GM12878 (cell line): ENCODE results near the gene OR4D1. TPM values are rescaled to one million over a fixed set of nuclear protein-coding genes. Genes with fewer than 3 reads are reported as not detected.
"Not testable (repeated sequence)": the region's sequence is repeated elsewhere in the genome, so short reads cannot be mapped to it uniquely, and the experiment has no call there.

Experiments
- ATAC-seq: fragments of 200-7000 bp; cut with Tn5 transposase; 3 replicates; pipeline ENCODE4 v1.9.1; 2020; ENCODE audit warnings: mild to moderate bottlenecking, moderate library complexity
- BruUV-seq: library from RNA; stranded (reverse); fragments of 400-500 nt; replicated peaks from 2 replicates; lab custom pipeline; 2021; lab: Mats Ljungman, UMichigan
- CTCF ChIA-PET: fragments of 300-600 bp; sonication (Branson Sonifier 250); formaldehyde crosslinking; extraction: SDS; loops from one replicate; lab custom pipeline; 2021; ENCODE audit warnings: inconsistent platforms; lab: Yijun Ruan, JAX
- POLR2A ChIA-PET: fragments of 350-600 bp; formaldehyde crosslinking; extraction: SDS; loops from one replicate; lab custom pipeline; 2021; ENCODE audit warnings: inconsistent platforms; lab: Charles Lee
- RAD21 ChIA-PET: fragments of 300-600 bp; sonication (Branson Sonifier 250); formaldehyde crosslinking; loops from one replicate; lab custom pipeline; 2023; ENCODE audit warnings: antibody characterized with exemption; ENCODE audit not compliant: unreplicated experiment; lab: Charles Lee
- SMC1A ChIA-PET: fragments of 300-600 bp; sonication (Branson Sonifier 250); formaldehyde crosslinking; loops from one replicate; lab custom pipeline; 2023; ENCODE audit not compliant: unreplicated experiment, uncharacterized antibody; lab: Charles Lee
- DNase-seq: peaks from one replicate; pipeline ENCODE4 v3.0.0-alpha.2; 2011; ENCODE audit warnings: low read depth, low spot score
- FAIRE-seq: peaks from 3 replicates; lab custom pipeline; 2011; peaks lifted over from hg19 to GRCh38; lab: Jason Lieb, UNC
- H2AFZ ChIP-seq: 2 replicates; pipeline ENCODE4 v1.6.0; 2011; ENCODE audit warnings: low read depth, low read length, control low read depth; ENCODE audit not compliant: control insufficient read depth
- H3K27ac ChIP-seq: 2 replicates; pipeline ENCODE4 v1.5.1; 2011; ENCODE audit warnings: control low read depth; ENCODE audit not compliant: control insufficient read depth, insufficient read depth
- H3K27me3 ChIP-seq, 2 experiments: replicated peaks in 1 of 2; 2 replicates each; pipeline versions ENCODE4 v1.6.0 to v1.6.1; 2011; ENCODE audit warnings: low read length in 1 of 2; ENCODE audit not compliant: control insufficient read depth in 2 of 2, insufficient read depth in 2 of 2
- H3K36me3 ChIP-seq, 2 experiments: 2 replicates each; pipeline ENCODE4 v1.5.1; 2011; ENCODE audit warnings: low read length in 1 of 2; ENCODE audit not compliant: control insufficient read depth in 2 of 2, insufficient read depth in 2 of 2
- H3K4me1 ChIP-seq: 2 replicates; pipeline ENCODE4 v1.6.1; 2011; ENCODE audit warnings: mild to moderate bottlenecking, low read length, moderate library complexity, mixed read lengths; ENCODE audit not compliant: control insufficient read depth, insufficient read depth
- H3K4me2 ChIP-seq: 2 replicates; pipeline ENCODE4 v1.6.0; 2011; ENCODE audit warnings: control low read depth; ENCODE audit not compliant: control insufficient read depth, insufficient read depth
- H3K4me3 ChIP-seq: fragments of 200-600 bp; sonication (generic); 2 replicates; pipeline ENCODE4 v1.5.1; 2016
- H3K79me2 ChIP-seq: 2 replicates; pipeline ENCODE4 v1.6.0; 2011; ENCODE audit warnings: low read length; ENCODE audit not compliant: control insufficient read depth, insufficient read depth
- H3K9ac ChIP-seq: 2 replicates; pipeline ENCODE4 v1.8.0; 2011; ENCODE audit warnings: low read length, control low read depth, mixed read lengths; ENCODE audit not compliant: control insufficient read depth, insufficient read depth
- H3K9me3 ChIP-seq: replicated peaks from 3 replicates; pipeline ENCODE4 v1.5.1; 2011; ENCODE audit warnings: mild to moderate bottlenecking, low read length; ENCODE audit not compliant: control insufficient read depth, insufficient read depth
- H4K20me1 ChIP-seq: 2 replicates; pipeline ENCODE4 v1.6.0; 2011; ENCODE audit not compliant: control insufficient read depth, insufficient read depth
- BHLHE40 ChIP-seq, 2 experiments: fragments of 450-650 bp in 1 of 2; IDR thresholded peaks; 2 replicates each; pipeline ENCODE4 v1.6.1; 2011 to 2017; ENCODE audit warnings: low read depth in 2 of 2, borderline replicate concordance in 1 of 2, improper control_type of control experiment in 1 of 2, low read length in 1 of 2, mild to moderate bottlenecking in 1 of 2
- EZH2 ChIP-seq: IDR thresholded peaks from 2 replicates; pipeline ENCODE4 v1.6.1; 2012; ENCODE audit warnings: low read depth, mild to moderate bottlenecking, control low read depth, inconsistent platforms, low read length, borderline replicate concordance; ENCODE audit not compliant: control insufficient read depth
- FOXM1 ChIP-seq: IDR thresholded peaks from 2 replicates; pipeline ENCODE4 v1.6.1; 2012; ENCODE audit warnings: low read depth, mild to moderate bottlenecking, inconsistent platforms, low read length, moderate library complexity
- HCFC1 ChIP-seq: fragments of 150-350 bp; IDR thresholded peaks from 2 replicates; pipeline ENCODE4 v1.6.1; 2014; ENCODE audit warnings: low read length
- IKZF2 ChIP-seq, 2 experiments: fragments of 450-650 bp; IDR thresholded peaks; 2 replicates each; pipeline ENCODE4 v1.6.1; 2017; ENCODE audit warnings: mild to moderate bottlenecking in 2 of 2, moderate library complexity in 2 of 2
- KLF5 ChIP-seq: fragments of 450-650 bp; IDR thresholded peaks from 2 replicates; pipeline ENCODE4 v1.6.1; 2014; ENCODE audit warnings: mild to moderate bottlenecking; ENCODE audit not compliant: partially characterized antibody
- RFX5 ChIP-seq: IDR thresholded peaks from 2 replicates; pipeline ENCODE4 v1.6.1; 2011; ENCODE audit warnings: low read depth, low read length, improper control_type of control experiment
- ZBED1 ChIP-seq: IDR thresholded peaks from 2 replicates; pipeline ENCODE4 v1.6.1; 2016; ENCODE audit warnings: borderline replicate concordance
- ZNF622 ChIP-seq: fragments of 450-650 bp; IDR thresholded peaks from 2 replicates; pipeline ENCODE4 v1.6.1; 2017; ENCODE audit warnings: mild to moderate bottlenecking, inconsistent platforms
- ZZZ3 ChIP-seq: IDR thresholded peaks from 2 replicates; pipeline ENCODE4 v1.6.1; 2011; ENCODE audit warnings: low read depth; ENCODE audit not compliant: control insufficient read depth, insufficient read length
- WGBS: methylation state at CpG from one replicate; pipeline ENCODE4 v1.1.6; 2016; ENCODE audit warnings: low lambda C conversion rate; ENCODE audit not compliant: insufficient replicate concordance, insufficient coverage; ENCODE audit errors: missing lambda C conversion rate; 5-methylcytosine and 5-hydroxymethylcytosine counted together
- in situ Hi-C: fragments of 300-500 bp; cut with MboI; formaldehyde crosslinking; loops from 9 replicates; pipeline ENCODE4 v1.14.3; 2018; ENCODE audit warnings: mixed read lengths
- intact Hi-C: fragments of 100-400 bp; cut with micrococcal nuclease; formaldehyde crosslinking; loops from one replicate; pipeline ENCODE4 v1.14.2; 2022; ENCODE audit not compliant: unreplicated experiment
- polyA plus RNA-seq, 11 experiments: library from polyadenylated mRNA; depleted of rRNA in 4 of 11; unstranded in 6 of 11; stranded (reverse) in 5 of 11; fragments of >200 nt; fragmentation: Nextera tagmentation in 4 of 11; fragmentation: Illumina TruSeq in 1 of 11; extraction: Ambion mirVana in 4 of 11; extraction: Trizol in 1 of 11; gene quantifications; 1 replicate in 1 of 11; 2 replicates in 10 of 11; pipeline versions ENCODE4 v1.2.1 to v1.2.3, GENCODE V29; 2011 to 2016; ENCODE audit warnings: inconsistent platforms in 2 of 11, missing spikeins in 2 of 11, low read depth in 1 of 11
- total RNA-seq, 4 experiments: library from RNA; depleted of rRNA in 3 of 4; stranded (reverse); fragments of >200 nt in 3 of 4; fragmentation: Illumina TruSeq in 1 of 4; extraction: Trizol in 1 of 4; gene quantifications; 2 replicates each; pipeline versions ENCODE4 v1.2.1 to v1.2.3, GENCODE V29; 2013 to 2021
- TF ChIP-seq, protein P1 (sequence below): fragments of 450-650 bp; IDR thresholded peaks from 2 replicates; pipeline ENCODE4 v1.6.1; 2016; ENCODE audit warnings: mild to moderate bottlenecking, moderate library complexity, borderline replicate concordance

Gene OR4D1
- total and polyA plus RNA-seq, 10 of the 15 experiments (the other 5 are each of a cell fraction or from before 2014, with no cell fraction given): not detected

DNA sequence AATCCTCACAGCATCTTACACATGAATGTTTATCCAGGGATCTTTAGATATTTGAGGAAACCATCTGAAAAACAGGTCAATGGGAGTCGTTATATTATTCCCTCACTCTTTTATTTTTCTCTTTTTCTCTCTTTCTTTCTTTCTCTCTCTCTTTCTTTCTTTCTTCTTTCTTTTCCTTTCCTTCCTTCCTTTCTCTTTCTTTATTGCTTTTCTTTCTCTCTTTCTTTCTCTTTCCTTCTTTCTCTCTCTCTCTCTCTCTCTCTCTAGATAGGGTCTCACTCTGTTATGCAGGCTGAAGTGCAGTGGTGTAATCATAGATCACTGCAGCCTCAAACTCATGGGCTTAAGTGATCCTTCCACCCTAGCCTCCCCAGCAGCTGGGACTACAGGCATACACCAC is 20.3 kb upstream of the OR4D1 start:
- CTCF ChIA-PET: no interaction called here
- H3K4me1 ChIP-seq: no peaks in the 10 kb centered on the region
- FAIRE-seq: no peak
- TF ChIP-seq ZZZ3 (no peak), RFX5 (no peak), FOXM1 (no peak), ZNF622 (no peak), KLF5 (no peak), ZBED1 (no peak), EZH2 (no peak), IKZF2 (IDR thresholded peaks at IDR 0.05) (no peak), BHLHE40 (IDR thresholded peaks at IDR 0.05; ENCODE audit: borderline replicate concordance in 1 of 2, low read depth in 2 of 2, low read length in 1 of 2) (no peak), HCFC1 (no peak)
- TF ChIP-seq, protein P1, sequence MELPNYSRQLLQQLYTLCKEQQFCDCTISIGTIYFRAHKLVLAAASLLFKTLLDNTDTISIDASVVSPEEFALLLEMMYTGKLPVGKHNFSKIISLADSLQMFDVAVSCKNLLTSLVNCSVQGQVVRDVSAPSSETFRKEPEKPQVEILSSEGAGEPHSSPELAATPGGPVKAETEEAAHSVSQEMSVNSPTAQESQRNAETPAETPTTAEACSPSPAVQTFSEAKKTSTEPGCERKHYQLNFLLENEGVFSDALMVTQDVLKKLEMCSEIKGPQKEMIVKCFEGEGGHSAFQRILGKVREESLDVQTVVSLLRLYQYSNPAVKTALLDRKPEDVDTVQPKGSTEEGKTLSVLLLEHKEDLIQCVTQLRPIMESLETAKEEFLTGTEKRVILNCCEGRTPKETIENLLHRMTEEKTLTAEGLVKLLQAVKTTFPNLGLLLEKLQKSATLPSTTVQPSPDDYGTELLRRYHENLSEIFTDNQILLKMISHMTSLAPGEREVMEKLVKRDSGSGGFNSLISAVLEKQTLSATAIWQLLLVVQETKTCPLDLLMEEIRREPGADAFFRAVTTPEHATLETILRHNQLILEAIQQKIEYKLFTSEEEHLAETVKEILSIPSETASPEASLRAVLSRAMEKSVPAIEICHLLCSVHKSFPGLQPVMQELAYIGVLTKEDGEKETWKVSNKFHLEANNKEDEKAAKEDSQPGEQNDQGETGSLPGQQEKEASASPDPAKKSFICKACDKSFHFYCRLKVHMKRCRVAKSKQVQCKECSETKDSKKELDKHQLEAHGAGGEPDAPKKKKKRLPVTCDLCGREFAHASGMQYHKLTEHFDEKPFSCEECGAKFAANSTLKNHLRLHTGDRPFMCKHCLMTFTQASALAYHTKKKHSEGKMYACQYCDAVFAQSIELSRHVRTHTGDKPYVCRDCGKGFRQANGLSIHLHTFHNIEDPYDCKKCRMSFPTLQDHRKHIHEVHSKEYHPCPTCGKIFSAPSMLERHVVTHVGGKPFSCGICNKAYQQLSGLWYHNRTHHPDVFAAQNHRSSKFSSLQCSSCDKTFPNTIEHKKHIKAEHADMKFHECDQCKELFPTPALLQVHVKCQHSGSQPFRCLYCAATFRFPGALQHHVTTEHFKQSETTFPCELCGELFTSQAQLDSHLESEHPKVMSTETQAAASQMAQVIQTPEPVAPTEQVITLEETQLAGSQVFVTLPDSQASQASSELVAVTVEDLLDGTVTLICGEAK: no peak
- TF ChIP-seq, all 136 proteins: peak for 0
- no peaks in the 10 kb centered on the region for H3K36me3 ChIP-seq
- ChIA-PET POLR2A (no interaction called here), RAD21 (no interaction called here), SMC1A (no interaction called here)
- H3K79me2 ChIP-seq: no peaks in the 10 kb centered on the region
- in situ Hi-C loops: no loop called here
- no peaks in the 10 kb centered on the region for H4K20me1 ChIP-seq
- H3K9me3 ChIP-seq: no peaks in the 10 kb centered on the region
- H3K27me3 ChIP-seq: no peaks in the 10 kb centered on the region
- WGBS: 0% methylated on average over 1 of the region's 1 CpG
- DNase-seq (no peak), ATAC-seq (no peak)
- H3K27ac ChIP-seq: no peak overlapping the region
- H3K9ac ChIP-seq: no peak overlapping the region
- intact Hi-C loops: no loop called here
- no TSS peak for BruUV-seq
- H3K4me2 ChIP-seq: no peak overlapping the region
- H2AFZ ChIP-seq: no peak overlapping the region
- no peak overlapping the region for H3K4me3 ChIP-seq

DNA sequence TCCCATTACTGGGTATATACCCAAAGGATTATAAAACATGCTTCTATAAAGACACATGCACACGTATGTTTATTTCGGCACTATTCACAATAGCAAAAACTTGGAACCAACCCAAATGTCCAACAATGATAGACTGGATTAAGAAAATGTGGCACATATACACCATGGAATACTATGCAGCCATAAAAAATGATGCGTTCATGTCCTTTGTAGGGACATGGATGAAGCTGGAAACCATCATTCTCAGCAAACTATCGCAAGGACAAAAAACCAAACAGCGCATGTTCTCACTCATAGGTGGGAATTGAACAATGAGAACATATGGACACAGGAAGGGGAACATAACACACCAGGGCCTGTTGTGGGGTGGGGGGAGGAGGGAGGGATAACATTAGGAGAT is 15.5 kb upstream of the OR4D1 start:
- intact Hi-C loops, H3K79me2 ChIP-seq, H3K36me3 ChIP-seq, H3K4me1 ChIP-seq, SMC1A ChIA-PET, FAIRE-seq, DNase-seq, POLR2A ChIA-PET, H2AFZ ChIP-seq, H3K4me3 ChIP-seq, H3K27me3 ChIP-seq, RAD21 ChIA-PET, in situ Hi-C loops, ATAC-seq, H3K9me3 ChIP-seq, H3K27ac ChIP-seq, H3K4me2 ChIP-seq, BruUV-seq, H3K9ac ChIP-seq, H4K20me1 ChIP-seq, CTCF ChIA-PET: not testable (repeated sequence)
- 79% methylated on average over 5 of the region's 5 CpGs for WGBS
